Mucosa of descending colon (tissue), 3 donors: Measurements from ENCODE around the gene EFCC1. TPM values are rescaled to one million over a fixed set of nuclear protein-coding genes. Genes with fewer than 3 reads are reported as not detected.

ENCODE experiments used
- ATAC-seq: fragments of 200-7000 bp; cut with Tn5 transposase; one replicate; pipeline ENCODE4 v1.9.1; 2020; ENCODE audit warnings: mild to moderate bottlenecking, moderate library complexity
- DNase-seq, 3 donors: peaks; one replicate each; pipeline ENCODE4 v3.0.0-alpha.2; 2020
- H3K36me3 ChIP-seq: fragments of 200-600 bp; one replicate; pipeline ENCODE4 v1.8.0; 2021; ENCODE audit warnings: low read depth, mild to moderate bottlenecking
- H3K4me1 ChIP-seq: fragments of 200-600 bp; one replicate; pipeline ENCODE4 v1.8.0; 2021; ENCODE audit warnings: low read depth, mild to moderate bottlenecking
- H3K4me3 ChIP-seq: fragments of 200-600 bp; one replicate; pipeline ENCODE4 v1.8.0; 2021; ENCODE audit warnings: mild to moderate bottlenecking
- H3K9me3 ChIP-seq: fragments of 200-600 bp; one replicate; pipeline ENCODE4 v1.8.0; 2021; ENCODE audit warnings: mild to moderate bottlenecking
- CTCF ChIP-seq: fragments of 200-600 bp; IDR thresholded peaks from one replicate; pipeline ENCODE4 v1.8.0; 2022; ENCODE audit warnings: antibody characterized with exemption, mild to moderate bottlenecking
- intact Hi-C, 2 donors: fragments of 100-400 bp; cut with DNase I in 1 of 2; cut with micrococcal nuclease in 1 of 2; formaldehyde crosslinking; loops; one replicate each; pipeline versions ENCODE4 v1.11.0 to v1.11.1; 2022; cut with DNase I, micrococcal nuclease
- total RNA-seq, 3 donors: library from RNA; stranded (reverse); fragmentation: NEBNext Ultra II Directional in 2 of 3; extraction: Animal tissue kit (Norgen Biotek cat#: 25700) in 2 of 3; gene quantifications; one replicate each; pipeline versions ENCODE4 v1.2.1 to v1.2.4, GENCODE V29; 2021 to 2023
- donor health status: DM: no; HTN: no; CAD: no; lungs with moderate emphysema.
- donor health status: DM: no; HTN: no; CAD: no.
- donor health status: DM: no; HTN: yes; CAD: no.

EFCC1 gene
- total RNA-seq, 3 donors from 2014 or later: 1.8 to 12.0 (median 3.6) TPM

GRCh38 chr3:129070086-129070885 lies 69.2 kb downstream of the EFCC1 start:
- Histone ChIP-seq H3K9me3 (peaks cover 4% of the 10 kb centered on the region), H3K4me3 (no peak overlapping the region), H3K4me1 (peaks cover 6% of the 10 kb centered on the region), H3K36me3 (no peaks in the 10 kb centered on the region)
- no peak for TF ChIP-seq CTCF
- DNase-seq: no peak
- no peak for ATAC-seq
- intact Hi-C loops: no loop called here

GRCh38 chr3:129077222-129077621 lies 76.1 kb downstream of the EFCC1 start:
- H3K4me3 ChIP-seq: no peak overlapping the region
- no peak for TF ChIP-seq CTCF
- no peaks in the 10 kb centered on the region for H3K4me1 ChIP-seq
- ATAC-seq (no peak), DNase-seq (no peak)
- intact Hi-C loops: no loop called here
- H3K36me3 ChIP-seq: no peaks in the 10 kb centered on the region
- H3K9me3 ChIP-seq: no peaks in the 10 kb centered on the region

GRCh38 chr3:129078510-129078909 lies 77.4 kb downstream of the EFCC1 start:
- intact Hi-C loops: no loop called here
- Histone ChIP-seq H3K4me1 (no peaks in the 10 kb centered on the region), H3K4me3 (no peak overlapping the region), H3K36me3 (no peaks in the 10 kb centered on the region), H3K9me3 (no peaks in the 10 kb centered on the region)
- no peak for TF ChIP-seq CTCF
- ATAC-seq: no peak
- DNase-seq: no peak

- no peak overlapping the region for H3K4me3 ChIP-seq
- DNase-seq (no peak), ATAC-seq (no peak)
- intact Hi-C loops: no loop called here
- H3K9me3 ChIP-seq: no peaks in the 10 kb centered on the region
- no peak for TF ChIP-seq CTCF
- no peaks in the 10 kb centered on the region for H3K36me3 ChIP-seq
- no peaks in the 10 kb centered on the region for H3K4me1 ChIP-seq
These were observed 80.4 kb downstream of the EFCC1 start for GRCh38 chr3:129081503-129081902.

- Histone ChIP-seq H3K4me1 (no peaks in the 10 kb centered on the region), H3K9me3 (no peaks in the 10 kb centered on the region), H3K4me3 (no peak overlapping the region), H3K36me3 (no peaks in the 10 kb centered on the region)
- TF ChIP-seq CTCF: no peak
- no peak for ATAC-seq
- DNase-seq: no peak
- intact Hi-C loops: no loop called here
These were observed 80.9 kb downstream of the EFCC1 start for GRCh38 chr3:129082026-129082425.
